OCI-LY1 (cell line): ENCODE results near the gene REC8.

ENCODE experiments used
- H2AFZ ChIP-seq: fragments of 200-600 bp; sonication (generic), shearing (Covaris generic); 2 replicates; pipeline ENCODE4 v1.6.0; 2014; ENCODE audit warnings: antibody characterized with exemption, mild to moderate bottlenecking, low read length
- H3F3A ChIP-seq: fragments of 200-600 bp; sonication (generic), shearing (Covaris generic); 2 replicates; pipeline ENCODE4 v1.6.0; 2014; ENCODE audit warnings: mild to moderate bottlenecking, antibody characterized with exemption, low read length, moderate library complexity; ENCODE audit not compliant: insufficient read depth
- H3K27ac ChIP-seq: fragments of 200-600 bp; sonication (generic); 2 replicates; pipeline ENCODE4 v1.5.1; 2014; ENCODE audit warnings: low read length, mixed run types, mild to moderate bottlenecking, low read depth; ENCODE audit not compliant: poor library complexity, severe bottlenecking
- H3K27me3 ChIP-seq: fragments of 200-600 bp; sonication (generic); 2 replicates; pipeline ENCODE4 v1.6.0; 2014; ENCODE audit warnings: antibody characterized with exemption, mild to moderate bottlenecking, low read length, moderate library complexity; ENCODE audit not compliant: insufficient read depth
- H3K36me3 ChIP-seq: fragments of 200-600 bp; sonication (generic); 2 replicates; pipeline ENCODE4 v1.6.1; 2014; ENCODE audit warnings: mild to moderate bottlenecking, antibody characterized with exemption, low read length, moderate library complexity, mixed read lengths; ENCODE audit not compliant: insufficient read depth
- H3K4me1 ChIP-seq: fragments of 200-600 bp; sonication (generic); 2 replicates; pipeline ENCODE4 v1.5.1; 2014; ENCODE audit warnings: mild to moderate bottlenecking, low read length, moderate library complexity; ENCODE audit not compliant: insufficient read depth, severe bottlenecking
- H3K4me2 ChIP-seq: fragments of 200-600 bp; sonication (generic), shearing (Covaris generic); 2 replicates; pipeline ENCODE4 v1.6.1; 2014; ENCODE audit warnings: low read length
- H3K4me3 ChIP-seq: fragments of 200-600 bp; sonication (generic); 2 replicates; pipeline ENCODE4 v1.5.1; 2014; ENCODE audit warnings: low read length, low read depth, mild to moderate bottlenecking, mixed read lengths; ENCODE audit not compliant: poor library complexity, severe bottlenecking
- H3K79me2 ChIP-seq: fragments of 200-600 bp; shearing (Covaris generic); 2 replicates; pipeline ENCODE4 v1.6.1; 2016; ENCODE audit warnings: mixed run types, low read length, mixed read lengths; ENCODE audit not compliant: insufficient read depth
- H3K9ac ChIP-seq: fragments of 200-600 bp; sonication (generic), shearing (Covaris generic); 2 replicates; pipeline ENCODE4 v1.6.1; 2014; ENCODE audit warnings: mild to moderate bottlenecking, low read length, mixed read lengths
- H3K9me2 ChIP-seq: fragments of 200-600 bp; sonication (generic), shearing (Covaris generic); 2 replicates; pipeline ENCODE4 v1.6.1; 2014; ENCODE audit warnings: low read depth, mild to moderate bottlenecking, low read length, mixed read lengths
- H3K9me3 ChIP-seq: fragments of 200-600 bp; shearing (Covaris generic); 2 replicates; pipeline ENCODE4 v1.6.1; 2014; ENCODE audit warnings: low read length, mixed read lengths
- H4K20me1 ChIP-seq: fragments of 200-600 bp; sonication (generic), shearing (Covaris generic); 2 replicates; pipeline ENCODE4 v1.6.0; 2016; ENCODE audit warnings: mild to moderate bottlenecking, low read length; ENCODE audit not compliant: insufficient read depth
- CTCF ChIP-seq: fragments of 200-600 bp; sonication (generic), shearing (Covaris generic); IDR thresholded peaks from 2 replicates; pipeline ENCODE4 v1.5.1; 2017; ENCODE audit warnings: mild to moderate bottlenecking, antibody characterized with exemption, low read length, moderate library complexity, mixed read lengths
- EZH2 ChIP-seq: fragments of 200-600 bp; sonication (generic), shearing (Covaris generic); IDR thresholded peaks from 2 replicates; pipeline ENCODE4 v1.8.0; 2017; ENCODE audit warnings: borderline replicate concordance, mixed run types, mild to moderate bottlenecking, antibody characterized with exemption, low read length, moderate library complexity, mixed read lengths

REC8 gene

GRCh38 chr14:24207625-24208024 lies 35.7 kb downstream of the REC8 start:
- Histone ChIP-seq H3K4me2 (no peak overlapping the region), H4K20me1 (no peaks in the 10 kb centered on the region), H3K79me2 (no peaks in the 10 kb centered on the region; the same call in 1 of the 2 replicates), H3K27me3 (no peaks in the 10 kb centered on the region), H2AFZ (no peak overlapping the region), H3K4me1 (peaks cover 7% of the 10 kb centered on the region), H3K9me2 (no peaks in the 10 kb centered on the region), H3F3A (no peaks in the 10 kb centered on the region), H3K9ac (no peak overlapping the region), H3K36me3 (peaks cover 80% of the 10 kb centered on the region), H3K9me3 (no peaks in the 10 kb centered on the region), H3K27ac (no peak overlapping the region), H3K4me3 (no peak overlapping the region)
- no peak for TF ChIP-seq CTCF
- TF ChIP-seq EZH2, result no peak

- peaks cover 31% of the 10 kb centered on the region for H3K4me1 ChIP-seq
- TF ChIP-seq EZH2, result no peak
- TF ChIP-seq CTCF, result no peak
- H4K20me1 ChIP-seq, result no peaks in the 10 kb centered on the region
- H3K4me3 ChIP-seq, result no peak overlapping the region
- no peak overlapping the region for H2AFZ ChIP-seq
- no peaks in the 10 kb centered on the region for H3K27me3 ChIP-seq
- H3K4me2 ChIP-seq, result no peak overlapping the region
- no peak overlapping the region for H3K9ac ChIP-seq
- peaks cover 9% of the 10 kb centered on the region for H3F3A ChIP-seq
- no peak overlapping the region for H3K27ac ChIP-seq
- H3K9me2 ChIP-seq, result no peaks in the 10 kb centered on the region
- H3K79me2 ChIP-seq, result no peaks in the 10 kb centered on the region; the same call in 1 of the 2 replicates
- H3K9me3 ChIP-seq, result no peaks in the 10 kb centered on the region
- peaks cover 57% of the 10 kb centered on the region for H3K36me3 ChIP-seq
Measured at GRCh38 chr14:24211311-24211710, 39.4 kb downstream of the REC8 start.

GRCh38 chr14:24212924-24213865 lies 41.3 kb downstream of the REC8 start, which contains the start of gene CHMP4A:
Gene CHMP4A, minus strand, starts transcription at chr14:24213488. Its CDS starts 49 bp downstream, at chr14:24213439.
- no peaks in the 10 kb centered on the region; the same call in 1 of the 2 replicates for H3K79me2 ChIP-seq
- H3F3A ChIP-seq, result peaks cover 9% of the 10 kb centered on the region
- peaks cover 32% of the 10 kb centered on the region for H3K4me1 ChIP-seq
- no peaks in the 10 kb centered on the region for H3K9me3 ChIP-seq
- H3K4me3 ChIP-seq, result peak within 1 kb of the TSS; percentile 74
- TF ChIP-seq EZH2 (no peak), CTCF (no peak)
- no peaks in the 10 kb centered on the region for H3K27me3 ChIP-seq
- H3K36me3 ChIP-seq, result peaks cover 43% of the 10 kb centered on the region
- no peaks in the 10 kb centered on the region for H3K9me2 ChIP-seq
- H3K9ac ChIP-seq, result peak within 1 kb of the TSS; percentile 73
- H2AFZ ChIP-seq, result no peak within 1 kb of the TSS
- H4K20me1 ChIP-seq, result no peaks in the 10 kb centered on the region
- H3K27ac ChIP-seq, result peak within 1 kb of the TSS; percentile 86
- H3K4me2 ChIP-seq, result peak within 1 kb of the TSS; percentile 51
